Nephron progenitor cell (in vitro differentiated cells): ENCODE results near the gene CAMK2D.

Source experiments
- DNase-seq: peaks from one replicate; pipeline ENCODE4 v3.0.0; 2021
- H3K27ac Mint-ChIP-seq: 2 replicates; pipeline ENCODE4 v1.8.0; 2021; ENCODE audit warnings: mild to moderate bottlenecking, moderate library complexity, mixed read lengths
- H3K27me3 Mint-ChIP-seq: 2 replicates; pipeline ENCODE4 v1.8.0; 2021; ENCODE audit warnings: mild to moderate bottlenecking, low read depth, mixed read lengths; ENCODE audit not compliant: poor library complexity
- H3K36me3 Mint-ChIP-seq: 2 replicates; pipeline ENCODE4 v1.8.0; 2021; ENCODE audit warnings: low read depth, mixed read lengths
- H3K4me1 Mint-ChIP-seq: 2 replicates; pipeline ENCODE4 v1.8.0; 2021; ENCODE audit warnings: mixed read lengths
- H3K4me3 Mint-ChIP-seq: 2 replicates; pipeline ENCODE4 v1.8.0; 2021; ENCODE audit warnings: mild to moderate bottlenecking, moderate library complexity, mixed read lengths
- H3K9me3 Mint-ChIP-seq: 2 replicates; pipeline ENCODE4 v1.8.0; 2021; ENCODE audit warnings: mild to moderate bottlenecking, moderate library complexity, mixed read lengths
- CTCF ChIP-seq: fragments of 200-600 bp; sonication (generic); IDR thresholded peaks from 2 replicates; pipeline ENCODE4 v1.5.0; 2021; ENCODE audit warnings: antibody characterized with exemption

Gene CAMK2D

GRCh38 chr4:113582737-113583136, 178.8 kb downstream of the CAMK2D start:
- Mint-ChIP-seq H3K36me3 (no peaks in the 10 kb centered on the region), H3K9me3 (no peaks in the 10 kb centered on the region), H3K27ac (no peak overlapping the region), H3K27me3 (no peaks in the 10 kb centered on the region), H3K4me1 (peaks cover 13% of the 10 kb centered on the region), H3K4me3 (no peak overlapping the region)
- TF ChIP-seq CTCF, result no peak
- no peak for DNase-seq

- no peak overlapping the region for H3K4me3 Mint-ChIP-seq
- H3K27ac Mint-ChIP-seq, result no peak overlapping the region
- H3K9me3 Mint-ChIP-seq, result no peaks in the 10 kb centered on the region
- H3K27me3 Mint-ChIP-seq, result no peaks in the 10 kb centered on the region
- no peak for TF ChIP-seq CTCF
- H3K36me3 Mint-ChIP-seq, result no peaks in the 10 kb centered on the region
- peaks cover 16% of the 10 kb centered on the region for H3K4me1 Mint-ChIP-seq
- DNase-seq, result no peak
Observed at GRCh38 chr4:113579360-113579759, 182.2 kb downstream of the CAMK2D start.

GRCh38 chr4:113576947-113577678, 184.4 kb downstream of the CAMK2D start:
- no peaks in the 10 kb centered on the region for H3K9me3 Mint-ChIP-seq

GRCh38 chr4:113575401-113575800, 186.1 kb downstream of the CAMK2D start:
- no peak for DNase-seq
- Mint-ChIP-seq H3K27ac (no peak overlapping the region), H3K36me3 (no peaks in the 10 kb centered on the region), H3K27me3 (no peaks in the 10 kb centered on the region), H3K4me3 (no peak overlapping the region), H3K9me3 (no peaks in the 10 kb centered on the region), H3K4me1 (peaks cover 17% of the 10 kb centered on the region)
- no peak for TF ChIP-seq CTCF

More at GRCh38 chr4:113576947-113577678, 184.4 kb downstream of the CAMK2D start:
- no peaks in the 10 kb centered on the region for H3K27me3 Mint-ChIP-seq
- no peak overlapping the region for H3K27ac Mint-ChIP-seq
- TF ChIP-seq CTCF, result no peak
- H3K36me3 Mint-ChIP-seq, result no peaks in the 10 kb centered on the region
- H3K4me1 Mint-ChIP-seq, result peaks cover 17% of the 10 kb centered on the region
- no peak overlapping the region for H3K4me3 Mint-ChIP-seq
- no peak for DNase-seq

- no peak for TF ChIP-seq CTCF
- DNase-seq, result no peak
- Mint-ChIP-seq H3K36me3 (no peaks in the 10 kb centered on the region), H3K4me1 (peaks cover 17% of the 10 kb centered on the region), H3K27ac (no peak overlapping the region), H3K27me3 (no peaks in the 10 kb centered on the region), H3K4me3 (no peak overlapping the region), H3K9me3 (no peaks in the 10 kb centered on the region)
Observed at GRCh38 chr4:113574636-113575103, 186.9 kb downstream of the CAMK2D start.

- TF ChIP-seq CTCF, result no peak
- Mint-ChIP-seq H3K4me1 (peaks cover 17% of the 10 kb centered on the region), H3K9me3 (no peaks in the 10 kb centered on the region), H3K27ac (no peak overlapping the region), H3K36me3 (no peaks in the 10 kb centered on the region), H3K4me3 (no peak overlapping the region), H3K27me3 (no peaks in the 10 kb centered on the region)
- no peak for DNase-seq
Observed at GRCh38 chr4:113572620-113573019, 188.9 kb downstream of the CAMK2D start.
